Measurements from ENCODE around the gene NAGK. TPM values are rescaled to one million over a fixed set of nuclear protein-coding genes. Genes with fewer than 3 reads are reported as not detected.

Gene NAGK
- total and polyA plus RNA-seq, 9 of the 15 experiments (the other 6 are each of a cell fraction or from before 2014, with no cell fraction given) = 4.9 to 14.9 (median 10.6) TPM

DNA sequence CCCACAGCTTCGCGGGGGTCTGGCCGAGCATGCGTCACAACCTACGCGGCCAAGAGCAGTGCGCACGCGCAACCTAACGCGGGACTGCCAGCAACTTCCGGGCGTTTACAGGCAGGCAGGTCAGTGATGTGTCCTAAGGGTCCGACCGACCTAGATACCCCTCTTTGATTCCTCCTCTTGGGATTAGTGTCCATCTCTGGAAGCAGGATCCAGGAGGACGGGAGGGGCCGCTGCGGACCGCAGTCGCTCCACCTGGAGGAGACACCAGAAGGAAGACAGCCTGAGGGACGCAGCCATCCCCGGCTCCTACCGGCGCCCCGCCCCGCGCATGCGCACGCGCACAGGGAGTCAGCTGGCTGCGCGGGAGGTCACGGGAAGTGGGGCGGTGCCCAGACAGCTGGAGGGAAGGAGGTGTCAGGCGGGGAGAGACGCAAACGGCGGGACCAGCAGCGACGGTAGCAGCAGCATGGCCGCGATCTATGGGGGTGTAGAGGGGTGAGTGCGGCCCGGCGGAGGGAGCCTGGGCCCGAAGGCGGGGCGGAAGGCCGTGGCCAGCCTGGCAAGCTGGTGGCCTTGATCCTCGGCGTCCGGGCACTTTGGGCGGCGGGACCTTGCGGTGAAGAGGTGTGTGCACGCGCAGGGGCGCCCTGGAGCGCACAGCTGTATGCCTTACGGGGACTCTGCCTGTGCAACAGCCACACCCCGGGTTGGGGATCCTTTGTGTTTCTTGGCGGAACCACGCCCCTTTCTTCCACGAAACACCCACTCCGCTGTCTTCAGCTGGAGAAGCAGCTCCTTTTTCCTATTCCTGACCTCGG is at the start of gene NAGK (continued):
- no peak for TF ChIP-seq ZNF407 (IDR thresholded peaks at IDR 0.05; ENCODE audit: low read depth)
- peak; percentile 85 for TF ChIP-seq KLF6 (CRISPR knock-in tag; IDR thresholded peaks at IDR 0.05; ENCODE audit: borderline replicate concordance)
- no peak for TF ChIP-seq MED1 (CRISPR knock-in tag; IDR thresholded peaks at IDR 0.05; ENCODE audit: borderline replicate concordance)
- TF ChIP-seq, protein P1, sequence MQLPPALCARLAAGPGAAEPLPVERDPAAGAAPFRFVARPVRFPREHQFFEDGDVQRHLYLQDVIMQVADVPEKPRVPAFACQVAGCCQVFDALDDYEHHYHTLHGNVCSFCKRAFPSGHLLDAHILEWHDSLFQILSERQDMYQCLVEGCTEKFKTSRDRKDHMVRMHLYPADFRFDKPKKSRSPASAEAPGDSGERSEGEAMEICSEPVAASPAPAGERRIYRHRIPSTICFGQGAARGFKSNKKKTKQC (CRISPR knock-in tag; IDR thresholded peaks at IDR 0.05) = peak; percentile 79
- no peak for TF ChIP-seq TEAD2 (tag; IDR thresholded peaks at IDR 0.05)
- no peak for TF ChIP-seq BACH1 (tag; IDR thresholded peaks at IDR 0.05)
- 0 out of 2 replicates have a peak, but pooled peaks have one; percentile 1 for TF ChIP-seq JUNB (CRISPR knock-in tag; conservative IDR thresholded peaks at IDR 0.05)
- TF ChIP-seq HMBOX1 (IDR thresholded peaks at IDR 0.05) = no peak
- TF ChIP-seq PPARD (CRISPR knock-in tag; IDR thresholded peaks at IDR 0.05) = no peak
- no peak for TF ChIP-seq ZFP36 (IDR thresholded peaks at IDR 0.05; ENCODE audit: low read depth, low read length, partially characterized antibody)
- TF ChIP-seq GABPA (tag; conservative IDR thresholded peaks at IDR 0.05; ENCODE audit: low read depth) = peak; percentile 88
- TF ChIP-seq SPI1 (IDR thresholded peaks at IDR 0.05; ENCODE audit: borderline replicate concordance, low read depth, low read length) = peak; percentile 58
- TF ChIP-seq, protein P2, sequence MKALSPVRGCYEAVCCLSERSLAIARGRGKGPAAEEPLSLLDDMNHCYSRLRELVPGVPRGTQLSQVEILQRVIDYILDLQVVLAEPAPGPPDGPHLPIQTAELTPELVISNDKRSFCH (CRISPR knock-in tag; IDR thresholded peaks at IDR 0.05) = no peak
- TF ChIP-seq, protein P2 (tag; IDR thresholded peaks at IDR 0.05) = no peak
- no peak; the same call in 1 of the 2 replicates for TF ChIP-seq NCOA1 (IDR thresholded peaks at IDR 0.05; ENCODE audit: low read depth)

All from K562 (cell line).